GM13977 (cell line): ENCODE measurements around the gene HCFC1R1.

ENCODE experiments used
- DNase-seq: peaks from one replicate; pipeline ENCODE4 v3.0.0; 2012; ENCODE audit warnings: low spot score
- CTCF ChIP-seq: IDR thresholded peaks from 2 replicates; pipeline ENCODE4 v1.5.1; 2012; ENCODE audit warnings: mild to moderate bottlenecking, control low read depth; ENCODE audit not compliant: insufficient read depth; ENCODE audit errors: extremely low read depth, missing control alignments
- in situ Hi-C: fragments of 300-500 bp; cut with MboI; formaldehyde crosslinking; loops from one replicate; pipeline ENCODE4 v1.12.0; 2022; ENCODE audit warnings: low sequenced_read_pairs, low pct_unique_long_range_greater_than_20kb, mixed read lengths, inconsistent platforms; ENCODE audit not compliant: unreplicated experiment

Gene HCFC1R1

GRCh38 chr16:3068487-3068886 is 44.7 kb upstream of the HCFC1R1 start:
- TF ChIP-seq CTCF = no peak
- in situ Hi-C loops = loop anchor here (10.0 kb wide), 1 partner anchor 96 kb away; no protein-coding TSS in a partner anchor
- no peak for DNase-seq

GRCh38 chr16:3066440-3066748 is 42.7 kb upstream of the HCFC1R1 start:
- no peak for DNase-seq
- TF ChIP-seq CTCF = no peak
- in situ Hi-C loops = loop anchor here (10.0 kb wide), 1 partner anchor 98 kb away; no protein-coding TSS in a partner anchor

GRCh38 chr16:3065742-3066439 is 42.1 kb upstream of the HCFC1R1 start:
- peak; percentile 27 for DNase-seq
- TF ChIP-seq CTCF = no peak
- in situ Hi-C loops = loop anchor here (10.0 kb wide), 1 partner anchor 99 kb away; no protein-coding TSS in a partner anchor

GRCh38 chr16:3065069-3065741 is 41.5 kb upstream of the HCFC1R1 start, which contains the start of gene IL32:
TSS of gene IL32 (plus strand) at chr16:3065640. CDS start at chr16:3065812, 172 bp downstream.
- in situ Hi-C loops = loop anchor here (10.0 kb wide), 1 partner anchor 100 kb away; no protein-coding TSS in a partner anchor
- TF ChIP-seq CTCF = no peak
- peak; percentile 69 for DNase-seq

- no peak for DNase-seq
- no peak for TF ChIP-seq CTCF
- in situ Hi-C loops = loop anchor here (10.0 kb wide), 1 partner anchor 101 kb away; no protein-coding TSS in a partner anchor
Measured at GRCh38 chr16:3063625-3064386, 40.1 kb upstream of the HCFC1R1 start.

- in situ Hi-C loops = loop anchor here (10.0 kb wide), 1 partner anchor 102 kb away; no protein-coding TSS in a partner anchor
- no peak for TF ChIP-seq CTCF
- DNase-seq = no peak
Measured at GRCh38 chr16:3062553-3062952, 38.8 kb upstream of the HCFC1R1 start.
